DMS53 (cell line): ENCODE data around the gene SUGCT.
"Not testable (repeated sequence)": the region's sequence is repeated elsewhere in the genome, so short reads cannot be mapped to it uniquely, and the experiment has no call there.

Experiments
- DNase-seq: peaks from one replicate; lab custom pipeline; 2025; lab: John Stamatoyannopoulos, UW

Gene SUGCT

GRCh38 chr7:40627361-40627760, 492.6 kb downstream of the SUGCT start:
- DNase-seq, result not testable (repeated sequence)

GRCh38 chr7:40629891-40630290, 495.1 kb downstream of the SUGCT start:
- DNase-seq, result no peak

DNA sequence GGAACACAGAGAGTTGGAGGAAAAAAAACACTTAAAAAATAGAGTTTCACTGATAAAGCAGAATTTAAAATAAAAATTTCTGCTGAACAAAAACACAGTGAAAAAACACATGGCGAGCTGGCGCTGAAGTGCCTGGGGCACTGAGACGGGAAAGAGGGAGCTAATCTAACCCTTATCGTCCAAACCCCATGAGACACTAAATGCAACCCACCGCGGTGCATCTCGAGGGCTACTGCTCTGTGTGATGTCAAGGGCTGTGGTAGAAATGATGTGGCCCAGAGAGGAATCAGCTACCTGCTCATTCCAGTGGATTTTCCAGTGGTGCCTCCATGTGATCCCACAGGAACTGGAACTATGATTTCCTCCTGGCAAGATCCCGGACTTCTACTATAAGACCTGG, 499.3 kb downstream of the SUGCT start:
- DNase-seq, result no peak

DNA sequence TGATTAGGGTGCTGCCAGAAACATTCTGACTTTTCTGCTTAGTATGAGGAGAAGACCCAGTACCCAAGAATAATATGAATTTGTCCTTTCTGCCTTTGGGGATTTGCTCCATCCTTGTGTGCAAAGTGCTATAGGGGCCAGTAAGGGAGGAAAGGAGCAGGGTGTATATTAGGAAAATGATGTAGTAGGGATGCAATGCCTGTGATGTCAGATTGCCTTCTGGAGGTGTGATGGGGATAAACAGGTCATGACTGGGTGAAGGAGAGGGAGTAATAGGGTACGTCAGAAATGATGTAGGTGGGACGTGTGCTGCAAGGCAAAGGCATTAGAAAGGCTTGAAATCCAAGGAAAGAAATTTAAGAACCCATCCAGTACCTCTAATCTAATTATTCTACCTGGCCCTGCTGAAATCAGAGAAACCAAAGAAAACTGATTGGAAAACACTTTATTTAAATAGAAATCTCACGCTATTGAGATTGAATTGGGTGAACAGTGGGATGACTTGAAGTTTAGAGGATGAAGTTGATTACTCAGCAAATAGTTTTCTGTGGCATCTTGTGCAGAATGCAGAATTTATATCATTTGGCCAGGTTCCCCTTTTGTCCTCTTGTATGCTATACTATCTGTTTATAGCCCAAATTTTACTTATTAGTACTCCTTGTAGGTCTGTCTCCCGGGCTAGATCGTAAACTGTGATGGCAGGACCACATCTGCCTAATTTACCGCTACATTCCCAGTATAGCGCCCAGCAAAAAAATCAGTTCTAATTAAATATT, 503.9 kb downstream of the SUGCT start:
- no peak for DNase-seq

GRCh38 chr7:40640566-40640965, 505.8 kb downstream of the SUGCT start:
- DNase-seq, result no peak

GRCh38 chr7:40641701-40642100, 506.9 kb downstream of the SUGCT start:
- no peak for DNase-seq

- no peak for DNase-seq
These were observed 508.9 kb downstream of the SUGCT start for GRCh38 chr7:40643664-40644063.

GRCh38 chr7:40644454-40645188, 509.8 kb downstream of the SUGCT start:
- DNase-seq, result peak; percentile 94

GRCh38 chr7:40645197-40645596, 510.4 kb downstream of the SUGCT start:
- peak; percentile 79 for DNase-seq

GRCh38 chr7:40646717-40647116, 511.9 kb downstream of the SUGCT start:
- DNase-seq, result peak; percentile 78

- no peak for DNase-seq
These were observed 512.9 kb downstream of the SUGCT start for GRCh38 chr7:40647719-40648118.

GRCh38 chr7:40649247-40649646, 514.4 kb downstream of the SUGCT start:
- no peak for DNase-seq

DNA sequence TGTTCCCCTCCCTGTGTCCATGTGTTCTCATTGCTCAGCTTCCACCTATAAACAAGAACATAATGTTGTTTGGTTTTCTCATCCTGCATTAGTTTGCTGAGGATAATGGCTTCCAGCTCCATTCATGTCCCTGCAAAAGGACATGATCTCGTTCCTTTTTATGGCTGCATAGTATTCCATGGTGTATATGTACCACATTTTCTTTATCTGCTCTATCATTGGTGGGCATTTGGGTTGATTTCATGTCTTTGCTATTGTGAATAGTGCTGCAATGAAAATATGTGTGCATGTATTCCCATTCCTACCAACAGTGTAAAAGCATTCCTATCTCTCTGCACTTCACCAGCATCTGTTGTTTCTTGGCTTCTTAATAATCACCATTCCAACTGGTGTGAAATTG, 516.1 kb downstream of the SUGCT start:
- DNase-seq, result not testable (repeated sequence)

GRCh38 chr7:40654171-40654570, 519.4 kb downstream of the SUGCT start:
- DNase-seq, result no peak

- DNase-seq, result no peak
These were observed 520.6 kb downstream of the SUGCT start for GRCh38 chr7:40655426-40655825.

- no peak for DNase-seq
These were observed 521.5 kb downstream of the SUGCT start for GRCh38 chr7:40656349-40656748.

DNA sequence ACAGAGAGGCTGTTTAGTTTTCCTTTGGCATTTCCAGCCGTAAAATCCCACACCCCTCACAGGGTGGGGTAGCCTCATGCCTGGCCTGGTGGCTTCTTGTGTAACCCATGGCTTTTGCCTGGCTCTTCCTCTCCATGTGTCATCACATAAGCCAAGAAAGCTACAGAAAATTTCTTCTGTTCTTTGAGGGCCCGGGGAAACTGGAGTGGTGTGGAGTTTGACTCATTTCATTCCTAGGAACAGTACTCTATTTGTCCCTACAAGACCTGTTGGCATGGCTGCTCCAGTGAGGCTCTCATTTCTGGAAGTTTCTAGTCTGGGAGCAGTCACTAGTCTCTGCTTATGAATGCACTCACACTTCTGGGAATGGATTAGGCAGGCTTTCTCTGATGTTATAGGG, 523.9 kb downstream of the SUGCT start:
- DNase-seq, result no peak

DNA sequence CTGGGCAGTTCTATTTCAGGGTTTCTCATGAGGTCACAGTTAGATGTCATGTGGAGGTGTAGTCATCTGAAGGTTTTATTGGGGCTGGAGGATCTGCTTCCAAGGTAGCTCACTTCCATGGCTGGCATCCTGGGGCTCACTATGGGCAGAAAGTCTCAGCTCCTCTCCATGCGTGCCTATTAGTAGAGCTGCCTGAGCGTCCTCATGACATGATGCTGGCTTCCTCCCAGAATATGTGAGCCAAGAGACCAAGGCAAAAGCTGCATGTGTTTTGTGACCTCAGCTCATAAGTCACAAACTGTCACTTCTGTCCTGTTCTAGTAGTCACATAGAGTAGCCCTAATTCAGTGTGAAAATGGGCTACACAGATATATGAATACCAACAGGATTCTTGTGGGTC, 524.4 kb downstream of the SUGCT start:
- no peak for DNase-seq

DNA sequence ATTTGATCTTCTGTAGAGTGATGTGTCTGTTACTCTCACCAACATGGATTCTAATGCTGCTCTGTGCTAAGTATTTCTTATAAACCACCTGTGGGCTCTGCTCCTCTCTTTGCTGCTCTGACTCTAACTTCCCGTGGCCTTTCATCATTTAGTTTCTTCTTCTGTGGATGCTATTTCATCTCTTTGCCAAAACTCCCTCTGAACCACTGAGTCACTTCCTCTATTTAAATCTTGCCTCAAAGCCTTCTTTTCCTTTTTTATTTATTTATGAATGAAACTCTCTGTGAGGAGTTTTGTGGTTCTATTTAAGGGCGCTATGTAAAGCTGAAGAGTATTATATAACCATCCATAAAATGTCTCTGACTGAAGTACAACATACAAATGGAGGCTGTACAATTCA, 538.5 kb downstream of the SUGCT start:
- DNase-seq, result no peak

- no peak for DNase-seq
These were observed 539.5 kb downstream of the SUGCT start for GRCh38 chr7:40674316-40674715.

DNA sequence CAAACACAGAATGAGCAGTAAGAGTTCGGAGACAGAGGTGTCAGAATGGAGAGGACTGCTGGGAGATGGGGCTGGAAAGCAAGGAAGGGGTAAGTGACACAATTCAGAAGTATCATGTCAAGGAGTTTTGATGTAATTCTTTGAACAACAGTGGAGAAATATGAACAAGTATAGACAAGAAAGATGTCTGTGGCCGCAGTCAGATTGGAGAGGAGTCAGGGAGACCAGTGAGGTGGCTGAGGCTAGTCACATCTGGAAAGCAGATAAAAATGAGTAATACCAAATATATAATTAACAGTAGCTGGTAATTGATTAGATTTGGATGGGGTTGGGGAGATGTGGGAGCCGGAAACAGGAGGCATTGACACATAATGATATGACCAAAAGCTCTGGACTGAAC, 540.9 kb downstream of the SUGCT start:
- DNase-seq, result no peak

GRCh38 chr7:40676221-40676620, 541.4 kb downstream of the SUGCT start:
- no peak for DNase-seq

- peak; percentile 76 for DNase-seq
These were observed 545.9 kb downstream of the SUGCT start for GRCh38 chr7:40680657-40681056.

DNA sequence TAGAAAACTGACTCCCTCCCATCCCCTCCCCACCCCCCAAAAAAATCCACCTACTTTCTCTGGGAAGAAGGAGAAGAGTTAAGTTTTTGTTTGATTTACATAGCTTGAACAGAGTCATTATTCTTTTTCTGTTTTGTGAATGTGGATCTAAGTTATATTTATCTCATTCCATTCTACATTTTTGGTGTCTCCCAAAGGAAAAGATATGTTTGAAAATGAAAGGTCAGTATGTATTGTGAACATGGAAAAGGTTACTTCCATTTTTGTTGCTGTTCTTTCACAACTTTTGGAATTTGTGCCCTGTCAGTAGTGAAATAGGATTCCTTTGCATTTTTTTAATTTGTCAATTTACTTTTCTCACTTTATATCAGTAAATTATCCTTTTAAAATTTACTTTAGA, 547.9 kb downstream of the SUGCT start:
- no peak for DNase-seq
